ENCODE data around the gene PLEKHG4.

DNA sequence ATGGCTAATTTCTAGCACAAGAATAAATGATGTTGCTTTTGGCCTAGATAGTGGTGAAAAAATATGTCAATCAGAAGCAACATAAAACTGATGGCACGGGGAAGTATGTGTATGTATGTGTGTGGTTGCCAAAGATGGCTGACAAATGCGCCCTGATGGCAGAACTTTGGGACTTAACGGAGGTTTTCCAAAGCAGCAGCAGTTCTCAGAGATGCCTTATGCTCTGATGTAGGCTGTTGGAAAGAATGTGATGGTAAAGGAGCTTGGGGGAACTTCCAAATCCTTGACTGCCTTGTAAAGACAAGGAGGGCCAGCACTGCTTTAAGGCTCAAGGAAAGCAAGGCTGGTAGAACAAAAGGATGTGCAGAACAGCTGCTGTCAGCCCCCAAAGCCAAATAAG lies 31.2 kb downstream of the PLEKHG4 start:
- TF ChIP-seq, protein P1, sequence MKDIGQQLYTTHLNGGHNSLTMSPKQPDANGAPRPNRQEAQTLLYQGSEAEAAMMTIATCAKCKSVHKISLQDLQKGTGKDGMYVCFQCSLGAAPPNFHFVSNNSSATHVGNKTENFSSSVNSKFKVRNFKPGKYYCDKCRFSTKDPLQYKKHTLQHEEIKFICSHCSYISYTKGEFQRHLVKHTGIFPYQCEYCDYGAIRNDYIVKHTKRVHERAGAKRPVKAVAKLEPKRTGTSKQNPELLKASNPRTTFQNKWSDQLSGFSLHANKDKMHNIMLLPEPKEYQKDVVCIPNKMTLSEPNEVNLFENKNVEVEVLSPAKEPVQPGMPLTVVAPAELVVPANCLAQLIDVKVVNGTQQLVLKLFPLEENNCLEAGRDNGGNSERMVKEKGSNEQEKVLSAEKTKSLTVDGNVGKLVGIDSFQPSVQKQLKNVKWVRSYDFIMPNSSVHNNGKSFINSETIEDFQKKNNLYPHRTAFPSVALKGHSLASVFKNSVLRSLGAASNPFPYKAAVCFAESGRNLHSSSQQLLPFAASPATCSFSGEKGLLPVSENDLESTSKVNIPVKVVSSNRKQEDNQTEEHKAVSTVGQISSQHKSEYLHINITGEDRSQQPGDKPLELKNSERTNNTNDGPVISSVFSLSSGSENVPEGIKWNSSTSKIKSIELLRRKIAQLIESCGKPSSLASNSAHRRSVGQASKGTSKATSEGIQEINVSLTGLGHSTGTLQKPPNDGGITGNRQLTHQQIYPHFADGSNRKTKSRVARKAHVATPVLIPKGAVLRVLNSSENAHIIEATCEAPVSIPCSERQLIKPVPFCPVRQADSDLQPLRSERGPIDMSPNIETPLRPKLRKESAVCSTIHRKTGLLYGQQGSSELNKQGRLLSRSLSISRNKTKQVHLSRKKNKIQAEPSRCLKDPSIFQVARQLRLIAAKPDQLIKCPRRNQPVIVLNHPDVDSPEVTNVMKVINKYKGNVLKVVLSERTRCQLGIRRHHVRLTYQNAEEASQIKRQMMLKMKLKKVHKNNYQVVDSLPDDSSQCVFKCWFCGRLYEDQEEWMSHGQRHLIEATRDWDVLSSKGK (CRISPR knock-in tag; IDR thresholded peaks at IDR 0.05): no peak
- TF ChIP-seq, protein P2, sequence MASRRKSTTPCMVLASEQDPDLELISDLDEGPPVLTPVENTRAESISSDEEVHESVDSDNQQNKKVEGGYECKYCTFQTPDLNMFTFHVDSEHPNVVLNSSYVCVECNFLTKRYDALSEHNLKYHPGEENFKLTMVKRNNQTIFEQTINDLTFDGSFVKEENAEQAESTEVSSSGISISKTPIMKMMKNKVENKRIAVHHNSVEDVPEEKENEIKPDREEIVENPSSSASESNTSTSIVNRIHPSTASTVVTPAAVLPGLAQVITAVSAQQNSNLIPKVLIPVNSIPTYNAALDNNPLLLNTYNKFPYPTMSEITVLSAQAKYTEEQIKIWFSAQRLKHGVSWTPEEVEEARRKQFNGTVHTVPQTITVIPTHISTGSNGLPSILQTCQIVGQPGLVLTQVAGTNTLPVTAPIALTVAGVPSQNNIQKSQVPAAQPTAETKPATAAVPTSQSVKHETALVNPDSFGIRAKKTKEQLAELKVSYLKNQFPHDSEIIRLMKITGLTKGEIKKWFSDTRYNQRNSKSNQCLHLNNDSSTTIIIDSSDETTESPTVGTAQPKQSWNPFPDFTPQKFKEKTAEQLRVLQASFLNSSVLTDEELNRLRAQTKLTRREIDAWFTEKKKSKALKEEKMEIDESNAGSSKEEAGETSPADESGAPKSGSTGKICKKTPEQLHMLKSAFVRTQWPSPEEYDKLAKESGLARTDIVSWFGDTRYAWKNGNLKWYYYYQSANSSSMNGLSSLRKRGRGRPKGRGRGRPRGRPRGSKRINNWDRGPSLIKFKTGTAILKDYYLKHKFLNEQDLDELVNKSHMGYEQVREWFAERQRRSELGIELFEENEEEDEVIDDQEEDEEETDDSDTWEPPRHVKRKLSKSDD (conservative IDR thresholded peaks at IDR 0.05; ENCODE audit: low read length): no peak
- TF ChIP-seq, protein P3, sequence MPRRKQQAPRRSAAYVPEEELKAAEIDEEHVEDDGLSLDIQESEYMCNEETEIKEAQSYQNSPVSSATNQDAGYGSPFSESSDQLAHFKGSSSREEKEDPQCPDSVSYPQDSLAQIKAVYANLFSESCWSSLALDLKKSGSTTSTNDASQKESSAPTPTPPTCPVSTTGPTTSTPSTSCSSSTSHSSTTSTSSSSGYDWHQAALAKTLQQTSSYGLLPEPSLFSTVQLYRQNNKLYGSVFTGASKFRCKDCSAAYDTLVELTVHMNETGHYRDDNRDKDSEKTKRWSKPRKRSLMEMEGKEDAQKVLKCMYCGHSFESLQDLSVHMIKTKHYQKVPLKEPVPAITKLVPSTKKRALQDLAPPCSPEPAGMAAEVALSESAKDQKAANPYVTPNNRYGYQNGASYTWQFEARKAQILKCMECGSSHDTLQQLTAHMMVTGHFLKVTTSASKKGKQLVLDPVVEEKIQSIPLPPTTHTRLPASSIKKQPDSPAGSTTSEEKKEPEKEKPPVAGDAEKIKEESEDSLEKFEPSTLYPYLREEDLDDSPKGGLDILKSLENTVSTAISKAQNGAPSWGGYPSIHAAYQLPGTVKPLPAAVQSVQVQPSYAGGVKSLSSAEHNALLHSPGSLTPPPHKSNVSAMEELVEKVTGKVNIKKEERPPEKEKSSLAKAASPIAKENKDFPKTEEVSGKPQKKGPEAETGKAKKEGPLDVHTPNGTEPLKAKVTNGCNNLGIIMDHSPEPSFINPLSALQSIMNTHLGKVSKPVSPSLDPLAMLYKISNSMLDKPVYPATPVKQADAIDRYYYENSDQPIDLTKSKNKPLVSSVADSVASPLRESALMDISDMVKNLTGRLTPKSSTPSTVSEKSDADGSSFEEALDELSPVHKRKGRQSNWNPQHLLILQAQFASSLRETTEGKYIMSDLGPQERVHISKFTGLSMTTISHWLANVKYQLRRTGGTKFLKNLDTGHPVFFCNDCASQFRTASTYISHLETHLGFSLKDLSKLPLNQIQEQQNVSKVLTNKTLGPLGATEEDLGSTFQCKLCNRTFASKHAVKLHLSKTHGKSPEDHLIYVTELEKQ (CRISPR knock-in tag; IDR thresholded peaks at IDR 0.05): no peak
- TF ChIP-seq, protein P4, sequence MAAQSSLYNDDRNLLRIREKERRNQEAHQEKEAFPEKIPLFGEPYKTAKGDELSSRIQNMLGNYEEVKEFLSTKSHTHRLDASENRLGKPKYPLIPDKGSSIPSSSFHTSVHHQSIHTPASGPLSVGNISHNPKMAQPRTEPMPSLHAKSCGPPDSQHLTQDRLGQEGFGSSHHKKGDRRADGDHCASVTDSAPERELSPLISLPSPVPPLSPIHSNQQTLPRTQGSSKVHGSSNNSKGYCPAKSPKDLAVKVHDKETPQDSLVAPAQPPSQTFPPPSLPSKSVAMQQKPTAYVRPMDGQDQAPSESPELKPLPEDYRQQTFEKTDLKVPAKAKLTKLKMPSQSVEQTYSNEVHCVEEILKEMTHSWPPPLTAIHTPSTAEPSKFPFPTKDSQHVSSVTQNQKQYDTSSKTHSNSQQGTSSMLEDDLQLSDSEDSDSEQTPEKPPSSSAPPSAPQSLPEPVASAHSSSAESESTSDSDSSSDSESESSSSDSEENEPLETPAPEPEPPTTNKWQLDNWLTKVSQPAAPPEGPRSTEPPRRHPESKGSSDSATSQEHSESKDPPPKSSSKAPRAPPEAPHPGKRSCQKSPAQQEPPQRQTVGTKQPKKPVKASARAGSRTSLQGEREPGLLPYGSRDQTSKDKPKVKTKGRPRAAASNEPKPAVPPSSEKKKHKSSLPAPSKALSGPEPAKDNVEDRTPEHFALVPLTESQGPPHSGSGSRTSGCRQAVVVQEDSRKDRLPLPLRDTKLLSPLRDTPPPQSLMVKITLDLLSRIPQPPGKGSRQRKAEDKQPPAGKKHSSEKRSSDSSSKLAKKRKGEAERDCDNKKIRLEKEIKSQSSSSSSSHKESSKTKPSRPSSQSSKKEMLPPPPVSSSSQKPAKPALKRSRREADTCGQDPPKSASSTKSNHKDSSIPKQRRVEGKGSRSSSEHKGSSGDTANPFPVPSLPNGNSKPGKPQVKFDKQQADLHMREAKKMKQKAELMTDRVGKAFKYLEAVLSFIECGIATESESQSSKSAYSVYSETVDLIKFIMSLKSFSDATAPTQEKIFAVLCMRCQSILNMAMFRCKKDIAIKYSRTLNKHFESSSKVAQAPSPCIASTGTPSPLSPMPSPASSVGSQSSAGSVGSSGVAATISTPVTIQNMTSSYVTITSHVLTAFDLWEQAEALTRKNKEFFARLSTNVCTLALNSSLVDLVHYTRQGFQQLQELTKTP (IDR thresholded peaks at IDR 0.05; ENCODE audit: low read depth in 1 of 2, partially characterized antibody in 2 of 2): no peak
- TF ChIP-seq POLR2A (conservative IDR thresholded peaks at IDR 0.05) (no peak), CAMTA2 (CRISPR knock-in tag; conservative IDR thresholded peaks at IDR 0.05) (no peak), MBD2 (IDR thresholded peaks at IDR 0.05; ENCODE audit: borderline replicate concordance, low read depth) (no peak)
